SKM-1 treated with dmso at 0.1 percent for 144 hours (cell line): ENCODE results near the gene NKX2-1.
"Not testable (repeated sequence)": the region's sequence is repeated elsewhere in the genome, so short reads cannot be mapped to it uniquely, and the experiment has no call there.

Source experiments
- DNase-seq: peaks from one replicate; lab custom pipeline; 2025; ENCODE audit not compliant: unreplicated experiment; lab: John Stamatoyannopoulos, UW

Gene NKX2-1

GRCh38 chr14:36505892-36506731 is 13.9 kb downstream of the NKX2-1 start:
- no peak for DNase-seq

DNA sequence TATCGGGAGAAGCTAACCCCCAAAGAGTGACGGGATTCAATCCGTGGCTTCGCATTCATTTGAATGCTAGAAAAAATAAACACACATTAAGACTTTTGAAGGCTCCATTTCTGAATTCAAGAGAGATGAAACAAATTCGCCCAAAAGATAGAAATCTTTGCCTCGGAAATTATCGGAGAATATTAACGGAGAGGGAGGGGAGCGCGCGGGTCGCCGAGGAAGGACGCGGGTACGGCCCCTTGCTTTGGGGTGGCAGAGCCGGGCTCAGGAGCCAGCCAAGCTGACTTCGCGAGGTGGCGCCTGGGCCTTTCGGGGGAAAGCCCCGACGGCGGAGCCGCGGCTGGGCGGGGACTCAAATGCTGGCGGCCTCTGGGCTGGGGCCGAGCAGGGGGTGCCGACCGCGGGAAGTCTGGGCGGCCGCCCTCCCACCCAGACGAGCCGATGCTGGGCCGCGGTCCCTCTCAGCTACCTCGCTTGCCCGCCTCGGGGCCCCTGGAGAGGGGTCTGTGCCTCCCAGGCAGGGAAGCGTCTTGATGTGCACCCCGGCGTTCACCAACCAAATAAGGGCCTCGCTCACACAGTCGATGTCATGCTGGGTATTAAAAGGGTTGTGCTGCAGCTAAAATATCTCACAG is 14.7 kb downstream of the NKX2-1 start:
- DNase-seq: no peak

GRCh38 chr14:36504771-36505175 is 15.3 kb downstream of the NKX2-1 start:
- DNase-seq: no peak

DNA sequence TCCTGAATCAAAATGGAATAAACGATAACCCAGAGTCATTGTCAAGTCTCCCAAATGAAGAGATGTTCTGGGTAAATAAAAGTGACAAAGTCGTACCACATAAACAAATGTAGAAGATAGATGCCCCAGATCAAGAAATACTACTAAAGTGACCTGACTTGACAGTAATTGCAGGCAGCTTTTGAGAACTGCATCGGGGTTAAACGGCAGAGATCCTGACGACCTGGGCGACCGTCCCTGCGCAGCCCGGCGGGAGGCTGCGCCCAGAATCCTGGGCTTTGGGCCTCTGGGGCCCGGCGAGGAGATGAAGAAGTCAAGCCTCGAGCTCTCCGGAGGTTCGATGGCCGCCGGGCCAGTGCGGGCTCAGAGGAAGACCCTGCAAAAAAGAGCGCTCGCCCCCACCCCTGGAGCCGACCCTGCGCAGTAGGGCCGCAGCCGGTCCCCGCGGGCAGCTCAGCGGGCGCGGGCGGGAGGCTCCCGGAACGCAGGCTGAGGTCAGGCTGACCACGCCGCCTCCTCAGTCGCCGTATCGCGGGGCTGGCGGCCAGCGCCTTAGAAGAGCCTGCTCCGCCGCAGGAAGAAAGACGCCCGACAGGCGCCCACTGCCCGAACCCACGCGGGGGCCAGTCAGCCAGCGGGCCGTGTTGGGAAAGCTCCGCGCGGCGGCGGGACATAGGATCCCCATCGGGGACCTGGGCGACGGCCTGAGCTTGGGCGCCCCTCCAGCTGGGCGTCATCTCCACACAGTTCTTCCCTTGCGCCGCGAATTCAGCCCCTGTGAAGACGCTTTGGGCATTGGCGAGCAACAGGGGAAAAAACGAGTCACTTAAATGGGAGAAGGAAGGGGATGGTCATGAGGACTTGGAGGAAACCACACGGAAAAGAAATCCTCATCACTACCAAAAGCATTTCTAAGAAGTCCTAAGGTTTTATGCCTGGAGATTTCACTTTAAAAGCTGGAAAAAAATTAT is 16.0 kb downstream of the NKX2-1 start:
- DNase-seq: no peak

- DNase-seq: no peak
Measured at GRCh38 chr14:36502558-36503508, 17.2 kb downstream of the NKX2-1 start.

- no peak for DNase-seq
Measured at GRCh38 chr14:36498938-36499337, 21.1 kb downstream of the NKX2-1 start.

- DNase-seq: no peak
Measured at GRCh38 chr14:36496346-36496745, 23.7 kb downstream of the NKX2-1 start.

- no peak for DNase-seq
Measured at GRCh38 chr14:36495666-36496065, 24.4 kb downstream of the NKX2-1 start.

- no peak for DNase-seq
Measured at GRCh38 chr14:36493761-36494160, 26.3 kb downstream of the NKX2-1 start.

DNA sequence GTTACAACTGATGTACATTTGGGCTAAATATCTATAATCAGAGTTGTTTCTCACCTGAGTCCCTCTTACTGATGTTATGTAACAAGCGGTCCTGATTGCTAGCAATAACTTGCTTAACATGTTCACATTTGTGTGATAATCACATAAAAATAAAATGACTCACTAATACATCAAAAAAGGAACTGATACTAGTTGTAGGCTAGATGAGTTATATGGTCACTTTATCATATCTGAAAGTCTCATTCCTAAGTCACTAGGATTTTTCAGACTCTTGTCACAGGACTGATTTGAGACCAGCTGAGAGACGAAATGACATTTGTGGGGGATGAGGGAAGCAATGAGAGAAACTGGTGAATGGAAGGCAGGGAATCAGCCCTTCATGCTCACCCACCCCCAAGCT is 34.3 kb downstream of the NKX2-1 start:
- DNase-seq: no peak

DNA sequence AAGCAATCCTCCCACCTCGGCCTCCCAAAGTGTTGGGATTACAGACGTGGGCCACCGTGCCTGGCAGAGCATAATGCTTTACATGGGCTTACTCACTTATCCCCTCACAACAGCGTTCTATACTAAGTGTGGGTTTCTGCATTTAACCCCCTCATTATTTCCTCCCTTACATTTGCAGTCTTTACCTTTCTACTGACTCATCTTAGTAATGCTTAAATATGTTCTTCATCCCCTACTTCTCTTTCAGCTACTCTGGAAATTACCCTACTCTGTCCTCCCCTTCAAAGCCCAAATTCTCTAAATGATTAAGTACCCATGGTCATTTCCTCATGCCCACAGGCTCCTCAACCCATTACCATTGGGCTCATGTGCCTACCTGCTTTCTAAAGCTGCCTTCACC is 40.7 kb downstream of the NKX2-1 start:
- DNase-seq: no peak

DNA sequence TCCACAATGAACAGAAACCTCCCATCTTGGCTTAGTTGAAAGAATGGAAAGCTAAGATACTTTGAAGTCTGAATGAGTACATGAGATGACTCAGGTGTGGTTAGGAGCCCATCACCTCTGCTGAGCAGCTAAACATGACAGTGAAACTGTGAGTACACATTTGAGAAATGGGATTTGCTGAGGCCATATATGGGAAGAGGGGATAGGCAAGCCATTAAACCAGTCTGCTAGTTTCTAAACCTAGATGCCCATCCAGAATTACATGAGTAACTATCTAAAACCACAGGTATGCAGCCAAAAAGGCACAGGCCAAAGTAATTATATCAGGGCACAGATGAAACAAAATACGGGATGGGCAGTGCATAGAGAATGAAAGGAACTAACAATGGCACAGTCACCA is 41.2 kb downstream of the NKX2-1 start:
- no peak for DNase-seq

GRCh38 chr14:36477266-36477665 is 42.8 kb downstream of the NKX2-1 start:
- DNase-seq: no peak

GRCh38 chr14:36476061-36476460 is 44.0 kb downstream of the NKX2-1 start:
- DNase-seq: not testable (repeated sequence)

GRCh38 chr14:36474593-36474992 is 45.4 kb downstream of the NKX2-1 start:
- no peak for DNase-seq

- no peak for DNase-seq
Measured at GRCh38 chr14:36471431-36471830, 48.6 kb downstream of the NKX2-1 start.

- DNase-seq: no peak
Measured at GRCh38 chr14:36467332-36467731, 52.7 kb downstream of the NKX2-1 start.
